GM19240 (cell line): Measurements from ENCODE around the gene SSBP3.

ENCODE experiments used
- DNase-seq: peaks from one replicate; pipeline ENCODE4 v3.0.0; 2011; ENCODE audit warnings: low spot score; ENCODE audit not compliant: insufficient read length

The SSBP3 gene

GRCh38 chr1:54331091-54331772, 75.0 kb downstream of the SSBP3 start:
- DNase-seq, result no peak

- DNase-seq, result no peak
These were observed 76.7 kb downstream of the SSBP3 start for GRCh38 chr1:54329312-54330003.

DNA sequence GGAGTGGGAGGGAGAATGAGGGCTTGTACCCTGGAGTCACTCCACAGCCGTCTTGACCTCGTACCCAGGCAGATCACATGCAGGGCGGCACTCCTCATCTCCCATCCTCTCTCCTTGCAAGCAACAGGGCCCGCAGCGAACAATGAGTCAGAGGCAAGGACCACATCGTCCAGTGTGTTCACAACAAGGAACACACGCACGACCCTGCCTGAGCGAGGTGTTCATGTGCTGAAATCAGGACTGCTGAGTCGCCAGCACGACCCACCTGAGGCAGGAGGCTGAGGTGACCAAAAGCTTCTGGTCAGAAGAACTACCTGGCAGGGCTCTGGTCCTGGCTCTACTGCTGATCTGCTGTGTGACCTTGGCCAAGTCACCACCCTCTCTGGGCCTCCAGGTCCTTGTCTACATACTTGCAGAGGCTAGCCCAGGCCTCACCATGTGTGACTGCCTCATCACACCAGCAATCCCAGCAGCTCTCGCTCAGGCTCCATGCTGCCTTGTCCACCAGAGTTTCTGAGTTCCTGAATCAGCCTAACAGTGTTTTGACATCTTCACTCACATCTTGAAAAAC, 78.0 kb downstream of the SSBP3 start:
- no peak for DNase-seq

DNA sequence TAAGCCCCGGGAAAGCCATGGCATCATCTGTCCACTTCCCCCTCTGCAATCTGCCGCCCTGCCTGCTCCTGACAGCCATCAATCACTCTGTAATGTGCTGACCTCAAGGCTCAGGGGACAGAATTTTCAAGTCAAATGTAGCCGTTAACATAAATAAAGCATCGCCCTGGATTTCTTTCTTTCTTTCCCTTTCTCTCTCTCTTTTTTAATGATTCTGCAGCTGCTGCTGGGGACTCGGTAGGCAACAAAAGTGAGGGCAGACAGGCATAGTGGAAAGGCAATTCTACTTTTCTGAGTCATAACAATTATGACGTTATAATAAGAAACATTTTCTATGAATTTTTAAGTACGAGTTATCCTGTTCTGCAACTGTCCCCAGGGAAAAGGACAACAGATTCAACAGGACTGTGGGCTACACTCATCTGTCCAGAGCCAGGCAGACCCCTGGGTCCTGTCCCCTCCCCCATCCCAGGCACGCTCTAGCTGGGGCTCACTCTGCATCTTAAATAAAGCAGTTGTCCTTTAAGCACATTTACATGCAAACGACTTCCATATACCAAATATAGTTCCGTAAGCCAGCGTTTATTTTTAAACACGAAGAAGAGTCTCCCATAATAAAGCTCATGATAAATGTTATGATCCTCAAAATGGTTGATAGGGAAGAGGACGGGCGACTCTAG, 78.7 kb downstream of the SSBP3 start:
- no peak for DNase-seq

- no peak for DNase-seq
These were observed 79.4 kb downstream of the SSBP3 start for GRCh38 chr1:54326543-54327385.

- no peak for DNase-seq
These were observed 80.3 kb downstream of the SSBP3 start for GRCh38 chr1:54325703-54326461.

DNA sequence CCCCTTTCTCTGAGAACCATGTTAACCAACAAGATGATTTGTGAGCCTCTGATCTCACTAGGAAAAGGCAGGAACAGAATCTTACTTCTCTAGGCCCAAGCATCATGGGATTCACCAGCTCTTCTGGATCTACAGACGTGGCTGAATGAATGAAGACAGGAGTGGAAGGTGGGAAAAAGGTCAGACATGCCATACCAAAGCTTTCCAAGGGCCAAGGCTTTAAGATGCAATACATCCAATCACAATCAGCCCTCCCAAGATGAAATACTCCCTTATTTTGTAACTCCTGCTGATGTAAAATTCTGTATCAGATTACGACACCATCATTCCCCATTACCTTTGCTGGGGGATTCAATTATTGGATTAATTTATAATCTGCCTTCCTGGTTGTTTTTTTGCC, 80.9 kb downstream of the SSBP3 start:
- no peak for DNase-seq

- no peak for DNase-seq
These were observed 81.7 kb downstream of the SSBP3 start for GRCh38 chr1:54324251-54325140.

DNA sequence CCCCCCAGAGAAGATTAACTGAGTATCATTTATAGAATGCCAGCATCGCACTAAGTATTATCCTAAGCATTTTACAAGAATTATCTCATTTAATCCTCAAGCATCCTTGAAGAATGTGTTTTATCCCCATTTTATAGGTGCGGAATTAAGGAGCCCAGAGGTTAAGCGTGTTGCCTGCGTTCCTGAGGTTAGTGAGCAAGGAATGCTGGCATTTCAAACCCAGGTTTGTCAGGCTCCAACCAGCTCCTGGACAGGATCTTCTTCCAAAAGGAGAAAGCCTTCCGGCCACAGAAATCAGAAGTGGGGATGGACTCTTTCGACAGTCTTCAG, 82.3 kb downstream of the SSBP3 start:
- DNase-seq, result no peak

- DNase-seq, result no peak
These were observed 82.9 kb downstream of the SSBP3 start for GRCh38 chr1:54323324-54323739.

DNA sequence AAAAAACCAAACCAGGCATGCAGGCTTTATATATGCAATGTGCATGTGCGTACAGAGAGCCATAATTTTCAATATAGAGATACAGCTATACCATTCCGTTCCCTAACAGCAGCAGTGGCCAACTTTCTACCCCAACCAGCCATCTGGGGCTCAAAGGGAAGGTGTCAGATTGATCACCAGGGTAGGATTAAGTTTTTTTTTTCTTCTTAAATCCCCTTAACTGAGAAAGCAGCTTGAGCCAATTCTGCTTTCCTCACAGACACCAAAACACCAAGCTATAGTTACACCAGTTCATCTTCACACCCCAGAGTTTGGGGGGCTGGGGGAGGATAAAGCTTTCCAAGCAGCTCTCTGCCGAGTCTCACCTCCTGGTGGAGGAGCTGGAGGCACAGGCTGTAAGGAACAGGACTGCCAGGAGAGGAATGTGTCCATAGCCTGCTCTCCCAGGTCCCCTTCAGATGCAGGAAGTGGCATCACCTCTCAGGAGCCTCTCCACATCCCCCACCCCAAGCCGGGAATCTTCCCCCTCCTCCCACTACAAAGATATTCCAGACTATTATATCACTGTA, 87.9 kb downstream of the SSBP3 start:
- no peak for DNase-seq

- no peak for DNase-seq
These were observed 89.1 kb downstream of the SSBP3 start for GRCh38 chr1:54317084-54317483.

DNA sequence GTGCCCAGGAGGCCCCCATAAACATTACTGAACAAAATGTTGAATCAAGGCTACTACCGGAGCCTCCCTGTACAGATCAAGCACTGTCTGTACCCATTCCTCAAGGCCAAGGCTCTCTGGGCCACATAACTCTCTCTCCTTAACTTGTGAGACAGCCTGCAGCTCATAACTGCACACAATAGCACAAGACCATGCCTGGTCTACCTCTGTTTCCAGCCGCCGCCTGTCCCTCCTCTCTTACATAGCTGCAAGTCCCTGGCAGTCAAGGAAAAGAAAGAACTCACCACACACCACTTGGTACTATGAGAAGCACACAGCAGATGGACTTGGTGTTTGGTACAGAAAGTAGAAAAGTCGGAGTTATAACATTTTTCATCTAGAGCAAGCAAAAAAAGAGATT, 91.1 kb downstream of the SSBP3 start:
- no peak for DNase-seq

GRCh38 chr1:54314696-54315095, 91.5 kb downstream of the SSBP3 start:
- no peak for DNase-seq

DNA sequence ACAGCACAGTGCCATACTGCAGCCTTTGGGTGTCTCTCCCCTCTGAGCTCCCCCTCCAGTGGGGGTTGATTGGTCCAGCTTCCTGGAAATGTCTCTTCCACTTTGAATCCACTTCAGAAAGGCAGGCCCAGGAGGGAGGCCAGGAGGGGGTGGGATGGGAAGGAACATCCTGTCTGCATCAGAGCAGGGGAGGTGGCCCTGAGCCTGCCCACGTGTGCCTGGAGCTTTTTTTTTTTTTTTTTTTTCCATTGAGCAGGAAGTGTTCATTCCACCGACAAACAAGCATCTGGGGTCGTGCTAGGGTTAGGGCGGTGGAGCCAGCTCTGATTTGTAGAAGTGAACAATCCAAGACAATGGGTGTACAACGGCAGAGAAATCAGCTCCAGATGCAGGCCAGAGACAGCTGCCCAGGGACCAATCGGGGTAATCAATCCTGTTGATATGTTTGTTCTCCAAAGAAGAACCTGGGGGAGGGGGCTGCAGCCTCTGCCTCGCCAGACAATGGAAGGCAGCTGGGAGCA, 93.3 kb downstream of the SSBP3 start:
- DNase-seq, result no peak

DNA sequence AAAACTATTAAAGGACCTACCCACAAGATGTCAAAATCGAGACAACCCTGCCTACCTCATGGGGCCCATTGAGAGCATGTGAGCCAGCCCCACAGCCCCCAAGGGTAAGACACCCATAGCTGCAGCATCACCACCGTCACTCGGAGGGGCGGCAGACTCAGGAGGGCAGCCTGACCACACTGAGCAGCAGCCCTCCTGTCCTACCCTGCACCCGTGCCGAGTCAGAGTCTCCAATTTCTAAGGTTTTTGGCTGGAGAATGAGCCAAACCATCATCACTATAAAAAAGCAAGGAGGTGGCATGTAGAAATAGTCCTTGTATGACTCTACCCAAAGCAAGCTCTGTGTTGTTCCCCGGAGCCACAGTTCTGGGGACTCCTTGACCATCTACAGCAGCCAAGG, 94.7 kb downstream of the SSBP3 start:
- no peak for DNase-seq

DNA sequence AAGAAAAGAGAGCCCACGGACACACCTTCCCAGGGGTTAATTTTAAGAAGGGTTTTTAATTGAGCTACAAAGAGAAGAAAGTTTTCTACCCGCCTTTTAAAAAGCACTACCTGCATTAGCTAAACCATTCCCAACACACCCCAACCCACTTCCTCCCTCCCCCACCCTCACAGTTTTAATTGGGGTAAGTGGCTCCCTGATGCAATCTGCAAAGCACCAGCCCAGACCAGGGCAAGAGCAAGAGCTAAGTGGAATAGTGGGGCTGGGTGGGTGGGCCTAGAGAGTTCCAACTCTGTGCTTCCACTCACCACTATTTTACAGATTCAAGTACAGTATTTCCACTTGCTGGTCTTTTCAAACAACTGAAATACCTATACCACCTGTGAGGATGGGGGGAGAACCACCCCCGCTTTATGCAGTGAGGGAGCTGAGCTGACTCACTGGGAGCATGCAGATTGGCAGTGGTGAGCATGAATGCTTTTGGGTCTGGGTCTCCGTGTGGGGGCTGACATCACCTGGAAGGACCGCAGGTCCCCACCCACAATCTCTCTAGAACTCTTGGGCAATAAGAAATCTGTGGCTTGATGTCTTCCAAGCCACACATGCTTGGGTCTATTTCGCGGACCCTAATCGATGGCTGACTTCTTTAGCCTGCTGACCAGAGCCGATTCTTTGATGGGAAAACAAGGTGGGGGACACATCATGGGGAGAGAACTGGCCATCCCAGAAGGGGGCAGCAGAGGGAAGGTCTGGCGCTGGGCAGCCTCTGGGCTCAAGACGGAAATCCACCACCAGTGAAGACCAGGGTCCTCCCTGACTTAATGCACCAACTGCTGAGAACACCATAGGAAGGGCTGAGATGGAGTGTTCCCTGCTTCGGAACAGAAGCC, 95.5 kb downstream of the SSBP3 start:
- DNase-seq, result no peak
